Fibroblast of skin of right biceps (primary cell): ENCODE data around the gene PCGF3.

ENCODE experiments used
- DNase-seq: peaks from one replicate; pipeline ENCODE4 v3.0.0-alpha.2; 2013

PCGF3 gene

GRCh38 chr4:808860-809570, 103.4 kb downstream of the PCGF3 start:
- no peak for DNase-seq

- no peak for DNase-seq
Observed at GRCh38 chr4:813900-814299, 108.3 kb downstream of the PCGF3 start.

GRCh38 chr4:814312-814850, 108.7 kb downstream of the PCGF3 start:
- DNase-seq: no peak

- no peak for DNase-seq
Observed at GRCh38 chr4:815464-816146, 110.0 kb downstream of the PCGF3 start.

- DNase-seq: no peak
Observed at GRCh38 chr4:818106-818921, 112.7 kb downstream of the PCGF3 start.

GRCh38 chr4:819401-820229, 114.0 kb downstream of the PCGF3 start:
- DNase-seq: no peak
